NOMO-1 treated with DMSO at 0.1 percent for 48 hours (cell line): ENCODE measurements around the gene PDE4DIP.
"Not testable (repeated sequence)": the region's sequence is repeated elsewhere in the genome, so short reads cannot be mapped to it uniquely, and the experiment has no call there.

Source experiments
- DNase-seq: peaks from one replicate; lab custom pipeline; 2025; ENCODE audit not compliant: unreplicated experiment; lab: John Stamatoyannopoulos, UW

Gene PDE4DIP

DNA sequence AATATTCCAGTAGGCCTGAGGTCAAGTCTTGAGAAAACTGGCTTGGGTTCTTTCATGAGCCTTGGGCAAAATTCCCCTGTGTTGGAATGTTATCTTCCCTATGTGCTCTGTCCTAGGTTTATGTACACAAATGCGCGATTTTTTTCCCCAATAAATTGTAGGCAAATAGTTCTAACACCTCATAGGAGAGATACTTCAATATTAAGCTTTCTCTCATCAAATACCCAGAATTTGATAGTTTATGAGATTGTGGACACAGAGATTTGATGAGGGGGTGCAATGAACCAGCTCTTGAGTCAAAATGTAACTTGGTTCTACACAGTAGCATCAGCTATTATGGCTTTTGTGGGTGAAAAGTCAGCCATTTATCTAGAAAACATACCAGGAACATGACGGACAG lies 220.4 kb downstream of the PDE4DIP start:
- DNase-seq, result not testable (repeated sequence)

GRCh38 chr1:149075505-149076127 lies 231.4 kb downstream of the PDE4DIP start:
- not testable (repeated sequence) for DNase-seq
